H1 (cell line): Measurements from ENCODE around the gene NOL9. TPM values are rescaled to one million over a fixed set of nuclear protein-coding genes. Genes with fewer than 3 reads are reported as not detected.
A peak's percentile ranks its signal among the peaks of the same experiment; 100 is the strongest.

ENCODE experiments used
- CTCF ChIA-PET: fragments of 300-600 bp; sonication (Branson Sonifier 250); formaldehyde crosslinking; loops from one replicate; lab custom pipeline; 2021; ENCODE audit not compliant: partially characterized antibody; lab: Charles Lee
- POLR2A ChIA-PET: fragments of 300-600 bp; sonication (Branson Sonifier 250); formaldehyde crosslinking; loops from one replicate; lab custom pipeline; 2021; ENCODE audit warnings: inconsistent platforms; ENCODE audit not compliant: partially characterized antibody; lab: Charles Lee
- DNase-seq, 2 experiments: peaks; one replicate each; pipeline versions ENCODE4 v3.0.0 to v3.0.0-alpha.2; 2010 to 2022; ENCODE audit warnings: low spot score in 2 of 2, low read depth in 1 of 2, mixed read lengths in 1 of 2
- FAIRE-seq: peaks from 2 replicates; lab custom pipeline; 2011; peaks lifted over from hg19 to GRCh38; lab: Jason Lieb, UNC
- H2AFZ ChIP-seq: 2 replicates; pipeline ENCODE4 v1.8.1; 2012; ENCODE audit warnings: low read length, inconsistent platforms
- H2AK5ac ChIP-seq: 2 replicates; pipeline ENCODE4 v1.6.1; 2013; ENCODE audit warnings: low read depth, low read length
- H2BK120ac ChIP-seq: replicated peaks from 2 replicates; pipeline ENCODE3; 2013; ENCODE audit warnings: low read depth, low read length, inconsistent platforms
- H2BK12ac ChIP-seq: 2 replicates; pipeline ENCODE4 v1.6.1; 2013; ENCODE audit warnings: low read depth, low read length
- H2BK15ac ChIP-seq: 2 replicates; pipeline ENCODE4 v1.6.1; 2013; ENCODE audit warnings: low read length
- H2BK20ac ChIP-seq: 2 replicates; pipeline ENCODE4 v1.6.1; 2013; ENCODE audit warnings: low read length
- H2BK5ac ChIP-seq: 2 replicates; pipeline ENCODE4 v1.6.1; 2013; ENCODE audit warnings: low read depth, low read length
- H3K14ac ChIP-seq: 2 replicates; pipeline ENCODE4 v1.6.1; 2013; ENCODE audit warnings: inconsistent platforms; ENCODE audit not compliant: insufficient read length
- H3K18ac ChIP-seq: 2 replicates; pipeline ENCODE4 v1.6.1; 2013; ENCODE audit warnings: low read length; ENCODE audit errors: extremely low read depth
- H3K23ac ChIP-seq: 2 replicates; pipeline ENCODE4 v1.6.1; 2013; ENCODE audit warnings: inconsistent platforms; ENCODE audit not compliant: insufficient read length
- H3K23me2 ChIP-seq: 2 replicates; pipeline ENCODE4 v1.6.1; 2013; ENCODE audit warnings: low read depth, low read length
- H3K27ac ChIP-seq: 2 replicates; pipeline ENCODE4 v1.6.1; 2011; ENCODE audit warnings: low read depth, low read length, inconsistent platforms
- H3K27me3 ChIP-seq, 4 experiments: replicated peaks in 1 of 4; 1 replicate in 1 of 4; 2 replicates in 3 of 4; pipeline versions ENCODE4 v1.6.1 to v1.8.1; 2011 to 2013; ENCODE audit warnings: low read length in 3 of 4, mild to moderate bottlenecking in 3 of 4, inconsistent platforms in 2 of 4, mixed read lengths in 2 of 4, moderate library complexity in 1 of 4; ENCODE audit not compliant: control insufficient read depth in 3 of 4, insufficient read depth in 3 of 4; ENCODE audit errors: extremely low read depth in 1 of 4
- H3K36me3 ChIP-seq, 4 experiments: 2 replicates each; pipeline versions ENCODE4 v1.6.1 to v1.8.1; 2011 to 2013; ENCODE audit warnings: mild to moderate bottlenecking in 4 of 4, low read length in 3 of 4, moderate library complexity in 2 of 4, control low read depth in 1 of 4, inconsistent platforms in 1 of 4; ENCODE audit not compliant: insufficient read depth in 4 of 4, control insufficient read depth in 2 of 4
- H3K4ac ChIP-seq: replicated peaks from 2 replicates; pipeline ENCODE3; 2013; ENCODE audit warnings: low read length, low read depth, mixed read lengths, inconsistent platforms; ENCODE audit not compliant: insufficient read length
- H3K4me1 ChIP-seq, 4 experiments: replicated peaks in 1 of 4; 1 replicate in 1 of 4; 2 replicates in 3 of 4; pipeline versions ENCODE4 v1.6.1 to v1.8.1; 2011 to 2013; ENCODE audit warnings: low read length in 3 of 4, inconsistent platforms in 2 of 4, mixed read lengths in 1 of 4; ENCODE audit not compliant: insufficient read depth in 4 of 4, control insufficient read depth in 3 of 4
- H3K4me2 ChIP-seq, 2 experiments: 2 replicates each; pipeline versions ENCODE4 v1.6.1 to v1.8.1; 2011 to 2013; ENCODE audit warnings: low read depth in 2 of 2, low read length in 2 of 2, control low read depth in 1 of 2, inconsistent platforms in 1 of 2, mild to moderate bottlenecking in 1 of 2; ENCODE audit not compliant: insufficient read depth in 1 of 2
- H3K4me3 ChIP-seq, 4 experiments: fragments of 200-600, 300-600 bp in 1 of 4; sonication (generic), shearing (Covaris generic), sonication (Bioruptor Twin) in 1 of 4; 2 replicates each; pipeline versions ENCODE4 v1.5.1 to v1.8.1; 2011 to 2016; ENCODE audit warnings: low read length in 4 of 4, low read depth in 3 of 4, control low read depth in 2 of 4, inconsistent platforms in 2 of 4, mild to moderate bottlenecking in 2 of 4, mixed read lengths in 1 of 4, moderate library complexity in 1 of 4; ENCODE audit not compliant: insufficient read depth in 2 of 4; ENCODE audit errors: extremely low read depth in 1 of 4
- H3K56ac ChIP-seq: replicated peaks from 2 replicates; pipeline ENCODE3; 2013; ENCODE audit warnings: low read depth, mild to moderate bottlenecking, mixed read lengths, low read length, inconsistent platforms; ENCODE audit not compliant: insufficient read length
- H3K79me1 ChIP-seq: 2 replicates; pipeline ENCODE4 v1.6.1; 2013; ENCODE audit warnings: low read depth, low read length, control low read depth
- H3K79me2 ChIP-seq, 2 experiments: 2 replicates each; pipeline versions ENCODE4 v1.6.1 to v1.8.1; 2012 to 2013; ENCODE audit warnings: low read length in 2 of 2, mild to moderate bottlenecking in 2 of 2, inconsistent platforms in 1 of 2; ENCODE audit not compliant: insufficient read depth in 2 of 2, control insufficient read depth in 1 of 2
- H3K9ac ChIP-seq, 4 experiments: replicated peaks in 1 of 4; 1 replicate in 1 of 4; 2 replicates in 3 of 4; pipeline versions ENCODE4 v1.6.1 to v1.8.1; 2011 to 2013; ENCODE audit warnings: low read depth in 3 of 4, low read length in 3 of 4, control low read depth in 2 of 4, mild to moderate bottlenecking in 2 of 4, moderate library complexity in 2 of 4, inconsistent platforms in 1 of 4; ENCODE audit errors: extremely low read depth in 1 of 4
- H3K9me3 ChIP-seq, 2 experiments: 2 replicates each; pipeline versions ENCODE4 v1.6.1 to v1.8.1; 2012 to 2013; ENCODE audit warnings: mild to moderate bottlenecking in 2 of 2, moderate library complexity in 2 of 2, control low read depth in 1 of 2, inconsistent platforms in 1 of 2, low read depth in 1 of 2, low read length in 1 of 2, mixed read lengths in 1 of 2; ENCODE audit not compliant: insufficient read depth in 2 of 2
- H4K20me1 ChIP-seq, 2 experiments: replicated peaks in 1 of 2; 2 replicates each; pipeline versions ENCODE3 to v1.8.1; 2011 to 2013; ENCODE audit warnings: inconsistent platforms in 2 of 2, low read length in 2 of 2, mild to moderate bottlenecking in 1 of 2; ENCODE audit not compliant: insufficient read depth in 2 of 2, control insufficient read depth in 1 of 2
- H4K5ac ChIP-seq: 2 replicates; pipeline ENCODE4 v1.6.1; 2013; ENCODE audit warnings: low read length, low read depth, mixed read lengths, inconsistent platforms; ENCODE audit not compliant: insufficient read length
- H4K8ac ChIP-seq: 2 replicates; pipeline ENCODE4 v1.8.0; 2013; ENCODE audit warnings: mild to moderate bottlenecking, moderate library complexity, low read length, inconsistent platforms; ENCODE audit not compliant: insufficient read depth; ENCODE audit errors: extremely low read depth
- H4K91ac ChIP-seq: replicated peaks from 2 replicates; pipeline ENCODE3; 2013; ENCODE audit warnings: low read length, mixed read lengths, inconsistent platforms; ENCODE audit not compliant: insufficient read length
- KDM4A ChIP-seq: IDR thresholded peaks from one replicate; pipeline ENCODE4 v1.7.1; 2012; ENCODE audit warnings: low read depth, mild to moderate bottlenecking, moderate library complexity, low read length, inconsistent platforms; ENCODE audit not compliant: severe bottlenecking
- MAX ChIP-seq: IDR thresholded peaks from 2 replicates; pipeline ENCODE4 v1.6.1; 2012; ENCODE audit warnings: inconsistent platforms
- RBBP5 ChIP-seq: IDR thresholded peaks from 2 replicates; pipeline ENCODE4 v1.7.1; 2012; ENCODE audit warnings: low read depth, mild to moderate bottlenecking, inconsistent platforms, low read length, moderate library complexity, borderline replicate concordance
- RNF2 ChIP-seq: fragments of 200-900, 300-1000 bp; sonication (generic); IDR thresholded peaks from 2 replicates; pipeline ENCODE4 v1.7.1; 2016; ENCODE audit warnings: borderline replicate concordance, low read depth, mild to moderate bottlenecking, antibody characterized with exemption, low read length; ENCODE audit not compliant: poor library complexity, severe bottlenecking; ENCODE audit errors: missing control alignments
- SAP30 ChIP-seq: fragments of 300-600 bp; sonication (generic); IDR thresholded peaks from 2 replicates; pipeline ENCODE4 v1.7.1; 2012; ENCODE audit warnings: low read length, moderate library complexity, mild to moderate bottlenecking, inconsistent platforms; ENCODE audit not compliant: insufficient read depth, insufficient replicate concordance
- SIN3A ChIP-seq, 2 experiments: IDR thresholded peaks in 1 of 2; conservative IDR thresholded peaks in 1 of 2; 2 replicates each; pipeline ENCODE4 v1.6.1; 2011 to 2012; ENCODE audit warnings: low read length in 2 of 2, improper control_type of control experiment in 1 of 2, low read depth in 1 of 2, mild to moderate bottlenecking in 1 of 2
- YY1 ChIP-seq: IDR thresholded peaks from 2 replicates; pipeline ENCODE4 v1.6.1; 2011; ENCODE audit warnings: low read depth, mild to moderate bottlenecking, low read length
- WGBS, 2 experiments: shearing (Covaris generic) in 1 of 2; methylation state at CpG; one replicate each; pipeline versions ENCODE4 v1.1.6 to v1.1.7; 2013 to 2015; ENCODE audit warnings: low lambda C conversion rate in 2 of 2, mixed read lengths in 2 of 2, inconsistent platforms in 1 of 2, low coverage in 1 of 2, missing lambda C conversion rate in 1 of 2; ENCODE audit not compliant: insufficient replicate concordance in 2 of 2, insufficient coverage in 1 of 2, insufficient read length in 1 of 2; ENCODE audit errors: extremely low coverage in 1 of 2, missing lambda C conversion rate in 1 of 2; 5-methylcytosine and 5-hydroxymethylcytosine counted together
- polyA plus RNA-seq, 7 experiments: library from polyadenylated mRNA; depleted of rRNA in 3 of 7; stranded (reverse) in 5 of 7; unstranded in 2 of 7; fragments of >200 nt in 5 of 7; fragments of 200-250 nt in 2 of 7; gene quantifications; 1 replicate in 5 of 7; 2 replicates in 1 of 7; 4 replicates in 1 of 7; pipeline versions ENCODE4 v1.2.1 to v1.2.3, GENCODE V29; 2011 to 2013; ENCODE audit warnings: missing spikeins in 2 of 7, mixed read lengths in 2 of 7
- total RNA-seq: library from RNA; stranded (reverse); fragmentation: NEBNext Ultra II Directional; extraction: Animal tissue kit (Norgen Biotek cat#: 25700); gene quantifications from 2 replicates; pipeline ENCODE4 v1.2.1, GENCODE V29; 2021

The NOL9 gene
- total and polyA plus RNA-seq, 2 of the 8 experiments (the other 6 are each of a cell fraction or from before 2014, with no cell fraction given) = 17.1 to 38.1 TPM

DNA sequence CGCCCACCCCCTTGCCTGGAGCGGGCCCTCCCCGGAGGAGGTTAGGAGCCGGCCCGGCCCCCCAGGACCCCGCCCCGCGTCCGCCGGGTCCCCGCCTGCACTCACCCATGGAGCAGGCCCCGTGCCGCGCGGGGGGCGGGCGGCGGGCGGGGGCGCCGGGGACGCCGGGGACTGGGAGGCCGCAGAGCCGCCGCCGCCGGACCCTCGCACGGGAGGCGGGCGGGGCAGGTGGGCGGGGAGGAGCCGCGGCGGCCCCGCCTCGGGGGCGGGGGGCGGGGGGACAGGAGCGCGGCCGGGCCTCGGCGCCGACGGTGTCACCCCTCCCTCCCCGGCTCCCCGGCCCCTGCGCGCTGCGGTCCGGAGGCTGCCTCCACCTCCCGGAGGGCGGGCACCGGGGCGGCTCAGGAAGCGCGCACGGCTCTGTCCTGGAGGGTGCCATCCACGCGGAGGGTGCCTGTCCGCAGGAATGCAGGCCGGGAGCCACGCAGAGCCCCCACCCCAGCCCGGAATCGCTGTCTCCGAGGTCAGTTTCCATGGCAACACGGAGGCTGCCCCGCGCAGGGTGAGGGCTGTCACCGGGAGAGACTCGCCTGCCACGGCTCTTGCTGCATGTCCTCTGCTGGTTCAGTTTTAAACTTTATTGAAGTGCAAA, 57.0 kb downstream of the NOL9 start:
- no peak overlapping the region for H4K91ac ChIP-seq
- H3K18ac ChIP-seq = no peak overlapping the region
- CTCF ChIA-PET = interaction anchor here (0.7 to 10.2 kb wide), 4 partner anchors 8 to 24 kb away, joined by 3 to 107 read pairs (median 21); no protein-coding TSS in a partner anchor
- no peak overlapping the region for H3K4ac ChIP-seq
- H2BK120ac ChIP-seq = no peak overlapping the region
- peaks cover 0 to 31% (median 20%) of the 10 kb centered on the region in 4 experiments; a peak in 5 of 7 replicates for H3K27me3 ChIP-seq
- WGBS, 2 experiments = 2% methylated on average over 12 of the region's 74 CpGs; no CpG with 5 or more reads in 1 of the 2 experiments
- no peak overlapping the region for H2BK20ac ChIP-seq
- H4K8ac ChIP-seq = no peak overlapping the region; the same call in 1 of the 2 replicates
- no peak overlapping the region for H3K14ac ChIP-seq
- H3K9ac ChIP-seq = no peak overlapping the region
- DNase-seq = no peak
- POLR2A ChIA-PET = interaction anchor here (1.0 kb wide), 1 partner anchor 10 kb away, joined by 3 read pairs; no protein-coding TSS in a partner anchor
- H3K36me3 ChIP-seq = no peaks in the 10 kb centered on the region
- H4K5ac ChIP-seq = no peak overlapping the region
- H3K79me1 ChIP-seq = no peaks in the 10 kb centered on the region; the same call in 1 of the 2 replicates
- no peak overlapping the region for H2AK5ac ChIP-seq
- TF ChIP-seq RBBP5 = 0 out of 2 replicates have a peak, but pooled peaks have one; percentile 16
- TF ChIP-seq YY1 = no peak
- peak in 1 of 2 experiments; percentile 90; a peak in 2 of 4 replicates for TF ChIP-seq SIN3A (conservative IDR thresholded peaks at IDR 0.05 in 1 of 2, IDR thresholded peaks at IDR 0.05 in 1 of 2; ENCODE audit: low read depth in 1 of 2, low read length in 2 of 2)
- TF ChIP-seq KDM4A = peak; percentile 16
- peak; percentile 61 for TF ChIP-seq SAP30
- 0 out of 2 replicates have a peak, but pooled peaks have one; percentile 9 for TF ChIP-seq MAX
- TF ChIP-seq RNF2 = no peak
- H3K23me2 ChIP-seq = peaks cover 12% of the 10 kb centered on the region; the same call in 1 of the 2 replicates
- no peak for FAIRE-seq
- peaks cover 0 to 27% (median 14%) of the 10 kb centered on the region in 4 experiments; a peak in 6 of 7 replicates for H3K4me1 ChIP-seq
- H2BK5ac ChIP-seq = no peak overlapping the region
- no peaks in the 10 kb centered on the region for H3K9me3 ChIP-seq
- no peak overlapping the region for H3K23ac ChIP-seq
- peak overlapping the region; percentile 87 to 99 for H3K4me2 ChIP-seq
- no peak overlapping the region for H3K56ac ChIP-seq
- H3K27ac ChIP-seq = no peak overlapping the region
- no peak overlapping the region for H2BK15ac ChIP-seq
- H2BK12ac ChIP-seq = no peak overlapping the region
- H3K4me3 ChIP-seq = peak overlapping the region; percentile 37 to 82 (median 54)
- peaks cover 4% of the 10 kb centered on the region in 2 experiments for H4K20me1 ChIP-seq
- H2AFZ ChIP-seq = no peak overlapping the region
- no peaks in the 10 kb centered on the region for H3K79me2 ChIP-seq
